Left kidney (tissue), 2 donors: ENCODE measurements around the gene EPHB1. TPM values are rescaled to one million over a fixed set of nuclear protein-coding genes. Genes with fewer than 3 reads are reported as not detected.
"Not testable (repeated sequence)": the region's sequence is repeated elsewhere in the genome, so short reads cannot be mapped to it uniquely, and the experiment has no call there.

Experiments
- DNase-seq: peaks from one replicate; pipeline ENCODE4 v3.0.0-alpha.2; 2013
- polyA plus RNA-seq: library from polyadenylated mRNA; unstranded; fragments of 120-200 nt; gene quantifications from one replicate; pipeline ENCODE4 v1.2.1, GENCODE V29; 2013; ENCODE audit not compliant: insufficient read length

EPHB1 gene
- polyA plus RNA-seq, 1 donor, result 5.9 TPM

DNA sequence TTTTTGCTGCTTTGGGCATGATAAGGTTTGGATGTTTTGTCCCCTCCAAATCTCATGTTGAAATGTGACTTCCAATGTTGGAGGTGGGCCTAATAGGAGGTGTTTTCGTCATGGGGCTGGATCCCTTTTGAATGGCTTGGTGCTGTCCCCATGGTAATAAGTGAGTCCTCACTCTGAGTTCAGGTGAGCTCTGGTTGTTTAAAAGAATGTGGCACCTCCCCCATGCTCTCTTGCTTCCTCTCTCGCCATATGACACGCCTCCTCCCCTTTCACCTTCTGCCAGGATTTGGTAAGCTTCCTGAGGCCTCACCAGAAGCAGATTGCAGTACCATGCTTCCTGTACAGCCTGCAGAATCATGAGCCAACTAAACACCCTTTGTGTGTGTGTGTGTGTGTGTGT is 255.5 kb downstream of the EPHB1 start:
- no peak for DNase-seq

GRCh38 chr3:135051409-135051973 is 256.4 kb downstream of the EPHB1 start:
- no peak for DNase-seq

DNA sequence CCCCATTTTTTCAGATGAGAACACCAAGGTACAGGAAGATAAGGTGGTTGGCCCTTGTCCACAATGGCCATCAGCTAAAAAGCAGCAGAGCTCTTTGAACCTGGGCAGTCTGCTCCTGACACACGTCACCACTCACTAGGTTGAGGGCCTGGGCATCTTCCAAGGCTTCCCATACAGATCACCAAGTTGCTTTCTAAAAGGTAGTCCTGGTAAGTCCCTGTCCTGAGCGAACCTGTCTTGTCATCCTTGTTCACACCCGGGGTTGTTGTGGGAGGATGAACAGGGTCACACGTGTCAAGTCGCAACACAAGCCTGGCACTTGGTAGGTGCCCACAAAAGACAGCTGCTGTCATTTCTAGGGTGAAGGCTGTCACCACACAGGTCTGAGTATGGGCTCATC is 260.4 kb downstream of the EPHB1 start:
- DNase-seq, result no peak

DNA sequence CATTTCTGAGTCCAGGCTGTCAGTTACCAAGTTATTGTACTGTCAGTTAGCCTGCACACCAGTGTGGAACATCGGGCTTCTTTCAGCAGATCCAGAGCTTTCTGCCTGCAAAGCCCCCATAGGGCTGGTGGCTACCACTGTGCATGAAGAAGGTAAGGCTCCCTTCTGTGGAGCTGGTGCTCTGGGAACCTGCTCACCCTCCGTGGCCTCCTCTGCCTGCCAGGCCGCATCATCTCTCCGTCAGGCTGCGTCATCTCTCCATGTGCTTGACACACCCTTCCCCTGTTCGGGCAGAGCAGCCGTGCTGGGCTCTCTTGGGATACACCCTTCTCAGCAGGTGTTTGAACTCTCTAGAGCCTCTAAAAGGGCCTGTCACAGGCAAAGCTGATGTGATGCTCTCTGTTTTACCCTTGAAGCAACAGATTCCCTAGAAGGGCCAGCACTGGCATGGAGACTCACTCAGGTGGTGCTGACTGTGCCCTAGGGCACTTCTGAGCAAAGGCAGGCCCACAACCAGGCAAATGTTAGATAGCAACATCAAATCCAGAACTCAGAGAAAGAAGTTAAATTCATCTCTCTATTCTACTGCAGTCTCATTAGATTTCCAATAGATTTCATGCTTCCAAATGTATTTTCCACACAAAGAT is 261.1 kb downstream of the EPHB1 start:
- DNase-seq, result no peak

GRCh38 chr3:135056733-135057310 is 261.8 kb downstream of the EPHB1 start:
- DNase-seq, result no peak

DNA sequence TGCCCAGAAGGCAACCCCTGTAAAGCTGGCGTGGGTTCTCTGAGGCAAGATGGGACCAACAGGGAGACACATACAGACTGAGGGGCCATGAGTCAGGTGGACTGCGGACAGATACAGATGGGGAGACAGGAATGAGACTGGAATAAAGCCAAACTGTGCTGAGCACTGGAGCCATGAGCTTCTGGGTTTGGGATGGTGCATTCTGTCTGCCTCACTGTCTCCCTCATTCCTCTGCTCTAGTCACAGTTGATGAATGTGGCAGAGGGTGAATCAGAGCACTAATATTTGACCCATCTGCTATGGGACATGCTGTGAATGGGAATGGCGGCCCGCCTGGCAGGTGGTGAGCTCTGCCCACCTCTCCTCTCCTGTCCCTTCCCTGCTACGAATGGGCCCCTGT is 262.9 kb downstream of the EPHB1 start:
- no peak for DNase-seq

- DNase-seq, result no peak
Measured at GRCh38 chr3:135059580-135059979, 264.5 kb downstream of the EPHB1 start.

DNA sequence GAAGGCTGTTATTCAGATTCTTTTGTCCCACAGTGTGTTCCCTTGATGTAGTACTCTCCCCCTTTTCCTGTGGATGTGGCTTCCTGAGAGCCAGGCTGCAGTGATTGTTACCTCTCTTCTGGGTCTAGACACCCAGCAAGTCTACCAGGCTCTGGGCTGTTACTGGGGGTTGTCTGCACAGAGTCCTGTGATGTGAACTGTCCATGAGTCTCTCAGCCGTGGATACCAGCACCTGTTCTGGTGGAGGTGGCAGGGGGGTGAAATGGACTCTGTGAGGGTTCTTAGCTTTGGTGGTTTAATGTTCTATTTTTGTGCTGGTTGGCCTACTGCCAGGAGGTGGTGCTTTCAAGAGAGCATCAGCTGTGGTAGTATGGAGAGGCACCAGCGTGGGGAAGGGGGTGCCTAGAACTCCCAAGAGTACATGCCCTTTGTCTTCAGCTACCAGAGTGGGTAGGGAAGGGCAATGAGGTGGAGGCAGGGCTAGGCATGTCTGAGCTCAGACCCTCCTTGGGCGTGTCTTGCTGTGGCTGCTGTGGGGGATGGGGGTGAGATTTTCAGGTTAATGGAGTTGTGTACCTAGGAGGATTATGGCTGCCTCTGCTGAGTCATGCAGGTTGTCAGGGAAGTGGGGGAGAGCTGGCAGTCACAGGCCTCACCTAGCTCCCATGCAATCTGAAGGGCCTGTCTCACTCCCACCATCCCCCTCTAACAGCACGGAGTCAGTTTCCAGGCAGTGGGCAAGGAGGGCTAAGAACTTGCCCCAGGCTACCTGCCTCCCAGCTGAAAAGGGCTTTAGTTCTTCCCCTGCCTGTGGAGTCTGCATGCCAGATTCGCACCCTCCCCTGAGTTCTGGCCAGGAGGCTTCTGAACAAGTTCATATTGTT is 272.0 kb downstream of the EPHB1 start:
- not testable (repeated sequence) for DNase-seq

- no peak for DNase-seq
Measured at GRCh38 chr3:135068011-135068410, 273.0 kb downstream of the EPHB1 start.

DNA sequence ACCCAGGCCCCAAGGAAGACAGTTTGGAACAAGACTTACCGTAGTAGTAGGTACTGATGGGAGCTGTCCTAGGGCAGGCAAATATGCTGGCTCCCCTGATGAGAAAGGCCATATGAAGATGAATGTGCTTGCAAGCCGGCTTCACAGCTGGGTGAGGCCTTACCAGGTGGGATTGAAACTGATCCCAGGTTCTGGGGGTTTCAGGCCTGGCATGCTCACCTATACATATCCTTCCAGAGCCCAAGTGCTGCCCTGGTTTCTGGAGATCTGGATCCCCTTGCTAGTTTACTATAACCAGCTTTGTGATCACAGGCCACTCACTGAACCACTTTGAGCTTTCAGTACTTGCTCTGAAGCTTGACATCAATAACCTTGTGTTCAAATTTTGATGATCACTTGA is 274.3 kb downstream of the EPHB1 start:
- no peak for DNase-seq

- no peak for DNase-seq
Measured at GRCh38 chr3:135071483-135071882, 276.4 kb downstream of the EPHB1 start.

DNA sequence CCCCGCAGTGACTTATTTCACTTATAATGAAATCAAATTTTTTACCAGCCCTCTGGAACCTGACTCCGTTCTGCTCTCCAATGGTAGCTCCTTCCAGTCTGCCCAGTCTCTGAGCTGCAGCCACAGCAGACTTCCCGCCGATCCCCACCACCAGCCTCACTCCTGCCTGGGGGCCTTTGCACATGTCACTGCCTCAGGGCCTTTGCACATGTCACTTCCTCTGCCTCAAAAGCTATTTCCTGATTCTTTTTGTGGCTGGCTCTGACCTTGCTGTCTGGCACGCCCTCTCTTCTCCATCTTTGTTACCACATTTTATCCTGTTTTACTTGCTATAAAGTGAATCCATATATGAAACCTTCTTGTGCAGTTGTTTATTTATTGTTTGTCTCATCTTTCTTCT is 277.4 kb downstream of the EPHB1 start:
- DNase-seq, result no peak

GRCh38 chr3:135075157-135075556 is 280.1 kb downstream of the EPHB1 start:
- DNase-seq, result no peak

DNA sequence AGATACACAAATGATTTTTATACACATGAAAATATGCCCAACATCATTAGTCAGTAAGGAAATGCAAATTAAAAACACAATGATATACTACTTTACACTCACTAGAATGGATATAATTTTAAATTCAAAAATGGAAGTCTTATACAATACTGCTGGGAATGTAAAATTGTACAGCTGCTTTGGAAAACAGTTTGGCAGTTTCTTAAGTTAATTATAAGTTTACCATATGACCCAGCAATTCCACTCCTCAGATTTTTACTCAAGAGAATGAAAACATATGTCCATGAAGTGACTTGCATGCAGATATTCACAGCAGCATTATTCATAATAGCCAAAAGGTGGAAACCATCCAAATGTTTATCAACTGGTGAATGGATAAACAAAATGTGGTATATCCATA is 281.3 kb downstream of the EPHB1 start:
- DNase-seq, result no peak

- no peak for DNase-seq
Measured at GRCh38 chr3:135077186-135077585, 282.1 kb downstream of the EPHB1 start.

GRCh38 chr3:135078283-135078682 is 283.2 kb downstream of the EPHB1 start:
- DNase-seq, result no peak

- DNase-seq, result no peak
Measured at GRCh38 chr3:135079095-135079494, 284.0 kb downstream of the EPHB1 start.

GRCh38 chr3:135081451-135081850 is 286.4 kb downstream of the EPHB1 start:
- no peak for DNase-seq

GRCh38 chr3:135081856-135082434 is 286.9 kb downstream of the EPHB1 start:
- no peak for DNase-seq

DNA sequence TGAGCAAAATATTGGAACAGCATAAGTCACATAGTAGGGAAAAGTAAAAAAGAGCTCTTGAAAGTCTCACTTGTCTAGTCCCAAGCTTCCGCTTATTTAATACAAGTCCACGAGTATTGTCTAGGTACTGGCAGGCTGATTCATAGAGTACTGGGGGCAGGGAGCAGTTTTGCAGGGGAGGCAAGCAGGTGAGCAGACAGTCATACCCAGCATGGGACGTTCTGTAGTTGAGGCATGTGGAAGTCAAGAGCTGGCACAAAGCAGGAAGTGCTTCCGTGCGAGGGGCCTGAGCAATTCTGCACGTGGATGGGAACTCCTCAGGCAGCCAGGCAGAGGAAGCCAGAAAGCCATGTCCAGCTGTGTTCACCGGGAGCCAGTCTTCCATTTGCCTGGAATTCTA is 287.6 kb downstream of the EPHB1 start:
- DNase-seq, result no peak

GRCh38 chr3:135083179-135083578 is 288.1 kb downstream of the EPHB1 start:
- no peak for DNase-seq

GRCh38 chr3:135083756-135084155 is 288.7 kb downstream of the EPHB1 start:
- no peak for DNase-seq

DNA sequence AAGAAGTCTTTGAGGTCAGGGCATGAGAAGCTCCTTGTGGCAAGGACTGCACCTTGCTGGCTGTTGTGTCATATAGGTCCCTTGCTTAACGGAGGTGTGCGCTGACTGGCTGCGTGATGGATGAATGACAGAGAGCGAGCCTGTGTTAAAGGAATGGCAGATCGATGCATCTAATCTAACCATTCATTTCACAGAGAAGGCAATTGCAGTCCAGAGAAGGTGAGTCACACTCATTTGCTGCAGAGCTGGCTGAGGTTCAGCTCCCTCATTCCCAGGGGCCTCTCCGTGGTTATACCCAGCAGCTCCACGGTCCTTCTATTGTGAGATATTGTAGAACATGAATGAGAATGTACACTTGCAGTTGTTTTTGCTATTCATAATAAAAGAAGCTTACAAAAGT is 289.3 kb downstream of the EPHB1 start:
- no peak for DNase-seq
